Measurements from ENCODE around the gene GPRC5D.

GRCh38 chr12:12999271-12999958 lies 47.4 kb upstream of the GPRC5D start:
- TF ChIP-seq, protein P1, sequence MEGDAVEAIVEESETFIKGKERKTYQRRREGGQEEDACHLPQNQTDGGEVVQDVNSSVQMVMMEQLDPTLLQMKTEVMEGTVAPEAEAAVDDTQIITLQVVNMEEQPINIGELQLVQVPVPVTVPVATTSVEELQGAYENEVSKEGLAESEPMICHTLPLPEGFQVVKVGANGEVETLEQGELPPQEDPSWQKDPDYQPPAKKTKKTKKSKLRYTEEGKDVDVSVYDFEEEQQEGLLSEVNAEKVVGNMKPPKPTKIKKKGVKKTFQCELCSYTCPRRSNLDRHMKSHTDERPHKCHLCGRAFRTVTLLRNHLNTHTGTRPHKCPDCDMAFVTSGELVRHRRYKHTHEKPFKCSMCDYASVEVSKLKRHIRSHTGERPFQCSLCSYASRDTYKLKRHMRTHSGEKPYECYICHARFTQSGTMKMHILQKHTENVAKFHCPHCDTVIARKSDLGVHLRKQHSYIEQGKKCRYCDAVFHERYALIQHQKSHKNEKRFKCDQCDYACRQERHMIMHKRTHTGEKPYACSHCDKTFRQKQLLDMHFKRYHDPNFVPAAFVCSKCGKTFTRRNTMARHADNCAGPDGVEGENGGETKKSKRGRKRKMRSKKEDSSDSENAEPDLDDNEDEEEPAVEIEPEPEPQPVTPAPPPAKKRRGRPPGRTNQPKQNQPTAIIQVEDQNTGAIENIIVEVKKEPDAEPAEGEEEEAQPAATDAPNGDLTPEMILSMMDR (IDR thresholded peaks at IDR 0.05), result no peak
- no peak for TF ChIP-seq POLR2A (IDR thresholded peaks at IDR 0.05)
